HG03095 (cell line): ENCODE results near the gene ARL16.
A peak's percentile ranks its signal among the peaks of the same experiment; 100 is the strongest.

Source experiments
- ATAC-seq: cut with Tn5 transposase; IDR thresholded peaks from one replicate; pipeline ENCODE4 v1.9.1; 2021; ENCODE audit warnings: moderate library complexity; ENCODE audit not compliant: unreplicated experiment

Gene ARL16

DNA sequence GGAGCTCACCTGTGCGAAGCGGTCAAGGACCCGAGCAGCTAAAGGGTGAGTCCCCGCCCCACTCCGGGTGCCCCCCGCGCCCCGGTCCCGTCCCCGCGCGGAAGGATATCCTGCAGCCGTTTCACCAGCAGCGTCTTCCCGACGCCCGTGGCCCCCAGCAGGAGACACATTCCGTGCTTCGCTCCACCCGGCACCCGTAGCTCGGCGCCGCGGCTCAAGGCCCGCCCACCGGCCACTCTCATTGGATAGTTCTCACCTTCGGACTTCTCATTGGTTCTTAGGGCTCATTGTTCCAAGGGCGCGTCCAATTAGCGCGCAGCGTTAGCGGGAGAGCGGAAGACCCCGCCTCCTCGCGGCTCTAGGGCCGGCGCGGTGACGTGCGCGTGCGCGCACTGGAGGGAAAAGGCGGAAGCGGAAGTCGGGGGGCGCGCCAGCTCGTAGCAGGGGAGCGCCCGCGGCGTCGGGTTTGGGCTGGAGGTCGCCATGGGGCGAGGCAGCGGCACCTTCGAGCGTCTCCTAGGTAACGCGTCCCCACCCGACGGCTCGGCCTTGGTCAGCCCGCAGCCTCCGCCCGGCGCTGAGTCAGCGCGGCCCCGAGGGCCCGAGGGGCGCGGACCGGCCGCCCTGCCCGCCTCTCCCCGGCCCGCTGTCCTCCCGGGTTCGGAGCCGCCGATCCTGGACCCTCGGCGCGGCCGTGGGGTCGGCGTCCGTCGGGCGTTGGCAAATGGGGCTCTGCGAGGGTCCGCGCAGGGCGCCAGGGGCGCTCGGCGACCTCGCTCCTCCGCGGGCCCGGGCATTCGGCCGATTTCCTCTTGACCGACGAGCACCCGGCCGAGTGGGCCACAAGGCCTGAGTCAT is at the start of gene ARL16, which contains the start of gene HGS:
TSS of gene ARL16 (minus strand) at position 214 of the 858 bp plus-strand sequence. CDS start at position 170, 44 bp downstream.
TSS of gene HGS (plus strand) at position 428 of the 858 bp plus-strand sequence. CDS start at position 484, 56 bp downstream.
- peak; percentile 77 for ATAC-seq

DNA sequence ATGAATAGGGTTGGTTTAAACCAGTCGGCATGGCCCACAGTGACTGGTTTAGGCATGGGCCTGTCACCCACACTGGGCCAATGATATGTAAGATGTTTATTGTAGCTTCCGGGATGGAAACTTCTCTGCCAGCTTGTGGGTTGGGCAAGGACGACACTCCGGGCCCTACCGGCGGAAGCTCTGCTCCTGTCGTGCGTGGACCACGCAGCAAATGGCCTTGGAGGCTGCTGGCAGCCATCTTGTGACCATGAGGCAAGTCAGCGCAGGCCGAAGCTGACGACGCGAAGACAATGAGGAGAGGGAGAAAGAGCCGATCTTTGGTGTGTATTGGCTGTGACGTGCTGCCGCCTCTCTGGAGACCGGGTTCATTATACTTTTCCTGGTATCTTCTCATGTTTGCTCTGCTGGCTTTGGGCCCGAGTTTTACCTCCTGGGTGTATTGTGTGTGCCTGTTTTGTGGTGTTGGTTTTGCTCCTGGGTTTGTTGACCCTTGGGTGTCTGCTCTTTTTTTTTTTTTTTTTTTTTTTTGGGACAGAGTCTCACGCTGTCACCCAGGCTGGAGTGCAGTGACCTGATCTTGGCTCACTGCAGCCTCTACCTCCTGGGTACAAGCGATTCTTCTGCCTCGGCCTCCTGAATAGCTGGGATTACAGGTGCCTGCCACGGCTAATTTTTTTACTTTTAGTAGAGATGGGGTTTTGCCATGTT is 43.9 kb upstream of the ARL16 start:
- no peak for ATAC-seq

GRCh38 chr17:81726004-81726403 is 42.4 kb upstream of the ARL16 start:
- ATAC-seq = no peak

- no peak for ATAC-seq
Observed at GRCh38 chr17:81725439-81725838, 41.8 kb upstream of the ARL16 start.

DNA sequence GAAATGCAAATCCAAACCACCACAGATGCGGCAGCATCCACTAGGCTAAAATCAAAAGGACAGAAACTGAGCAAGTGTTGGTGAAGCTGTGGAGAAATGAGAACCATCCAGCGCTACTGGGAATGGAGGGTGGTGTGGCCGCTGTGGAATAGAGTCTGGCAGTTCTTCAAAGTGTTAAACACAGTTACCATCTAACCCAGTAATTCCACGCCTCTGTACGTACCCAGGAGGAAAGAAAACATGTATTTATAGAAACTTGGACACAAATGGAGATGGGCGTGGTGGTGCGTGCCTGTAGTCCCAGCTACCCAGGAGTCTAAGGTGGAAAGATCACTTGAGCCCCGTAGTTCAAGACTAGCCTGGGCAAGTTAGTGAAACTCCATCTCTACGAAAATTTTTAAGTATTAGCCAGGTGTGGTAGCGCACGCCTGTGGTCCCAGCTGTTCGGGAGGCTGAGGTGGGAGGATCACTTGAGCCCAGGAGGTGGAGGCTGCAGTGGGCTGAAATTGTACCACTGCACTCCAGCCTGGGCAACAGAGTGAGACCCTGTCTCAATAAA is 40.1 kb upstream of the ARL16 start:
- no peak for ATAC-seq

- no peak for ATAC-seq
Observed at GRCh38 chr17:81722184-81723120, 38.9 kb upstream of the ARL16 start.

- ATAC-seq = no peak
Observed at GRCh38 chr17:81720267-81721071, 36.9 kb upstream of the ARL16 start.

DNA sequence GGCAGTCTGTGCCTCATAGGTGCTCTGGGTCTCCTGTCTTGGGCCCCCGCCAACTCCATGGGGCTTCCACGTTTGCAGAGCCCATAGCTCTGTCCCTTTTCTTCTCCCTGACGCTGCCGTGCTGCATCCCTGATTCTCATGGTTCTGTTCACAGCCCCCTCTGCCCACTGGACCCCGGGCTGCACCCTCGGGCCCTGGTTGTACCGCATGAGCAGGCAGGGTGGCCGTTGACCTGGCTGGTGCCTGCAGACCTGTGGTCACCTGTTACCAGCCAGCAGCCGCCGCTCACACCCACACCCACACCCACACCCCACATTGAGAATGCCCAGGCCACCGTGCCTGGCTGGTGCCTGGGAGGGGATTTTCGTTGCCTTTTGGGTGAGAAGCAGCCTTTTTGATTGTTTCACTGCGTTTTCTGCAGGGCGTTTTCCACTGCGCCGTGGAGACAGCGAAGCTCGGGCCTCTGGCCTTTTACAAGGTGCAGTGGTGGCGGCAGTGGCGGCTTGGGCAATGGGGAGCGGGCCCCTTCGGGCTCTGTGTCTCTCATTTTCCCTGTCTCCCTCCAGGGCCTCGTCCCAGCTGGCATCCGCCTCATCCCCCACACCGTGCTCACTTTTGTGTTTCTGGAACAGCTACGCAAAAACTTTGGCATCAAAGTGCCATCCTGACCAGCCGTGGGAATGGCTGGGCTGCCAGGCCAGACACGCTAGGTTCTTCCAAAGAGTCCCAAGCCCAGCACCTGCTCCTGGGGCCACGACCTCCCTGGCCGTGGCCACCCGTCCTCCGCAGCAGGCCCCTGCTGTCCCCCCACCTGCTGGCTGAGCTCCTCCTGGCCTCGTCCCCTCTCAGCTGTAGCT is 36.0 kb upstream of the ARL16 start:
- no peak for ATAC-seq

- no peak for ATAC-seq
Observed at GRCh38 chr17:81717766-81718089, 34.1 kb upstream of the ARL16 start.

- no peak for ATAC-seq
Observed at GRCh38 chr17:81717049-81717765, 33.6 kb upstream of the ARL16 start.

DNA sequence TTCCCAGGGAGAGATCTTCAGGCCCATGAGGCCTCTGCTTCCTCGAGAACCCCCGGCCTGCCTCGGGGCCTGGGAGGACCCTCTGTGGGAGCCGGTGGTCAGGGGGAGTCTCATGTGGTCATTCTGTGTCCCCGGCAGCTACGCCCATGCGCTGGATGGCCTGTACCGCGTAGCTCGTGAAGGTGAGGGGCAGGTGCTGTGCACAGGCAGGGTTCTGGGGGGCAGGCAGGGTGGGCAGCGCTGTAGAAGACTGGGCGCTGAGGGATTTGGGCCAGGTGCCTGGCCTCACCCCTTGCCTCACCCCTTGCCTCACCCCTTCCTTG is 33.0 kb upstream of the ARL16 start:
- ATAC-seq = no peak

DNA sequence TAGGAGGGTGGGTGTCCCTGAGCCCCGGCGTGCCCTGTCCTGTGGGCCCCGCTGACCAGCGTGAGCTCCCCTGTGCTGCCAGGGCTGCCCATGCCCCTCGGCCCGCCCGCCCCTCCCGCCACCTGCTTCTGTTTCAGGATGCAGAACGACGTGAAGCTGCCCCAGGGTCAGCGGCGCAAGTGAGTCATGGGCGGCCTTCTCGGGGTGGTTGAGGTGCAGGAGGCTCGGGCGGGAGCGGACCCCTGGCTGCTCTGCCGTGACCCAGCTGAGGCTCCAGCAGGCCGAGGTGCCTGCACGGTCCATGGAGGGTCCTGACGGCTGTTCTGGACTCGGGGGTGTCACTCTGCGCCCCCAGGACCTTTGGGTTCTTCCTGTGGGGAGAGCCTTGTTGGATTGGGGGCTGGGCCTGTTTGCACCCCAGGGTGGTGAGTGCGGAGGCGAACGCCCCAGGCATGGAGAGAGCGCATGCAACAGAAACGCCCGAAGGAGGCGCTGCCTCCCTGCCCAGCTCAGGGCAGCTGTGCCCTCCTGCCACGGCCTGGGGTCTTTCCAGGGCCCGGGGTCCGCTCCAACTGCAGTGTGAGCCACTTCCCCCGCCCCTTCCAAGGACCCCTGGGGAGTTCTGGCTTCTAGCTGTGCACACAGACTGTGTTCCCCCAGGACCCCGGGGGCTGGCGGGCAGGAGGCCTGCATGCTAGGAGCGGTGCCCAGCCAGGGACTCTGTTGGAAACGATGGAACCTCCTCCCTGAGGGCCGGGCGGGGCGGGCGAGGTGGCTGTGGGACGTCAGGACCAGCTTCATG is 32.5 kb upstream of the ARL16 start:
- no peak for ATAC-seq

GRCh38 chr17:81715107-81715871 is 31.7 kb upstream of the ARL16 start:
- ATAC-seq = no peak

DNA sequence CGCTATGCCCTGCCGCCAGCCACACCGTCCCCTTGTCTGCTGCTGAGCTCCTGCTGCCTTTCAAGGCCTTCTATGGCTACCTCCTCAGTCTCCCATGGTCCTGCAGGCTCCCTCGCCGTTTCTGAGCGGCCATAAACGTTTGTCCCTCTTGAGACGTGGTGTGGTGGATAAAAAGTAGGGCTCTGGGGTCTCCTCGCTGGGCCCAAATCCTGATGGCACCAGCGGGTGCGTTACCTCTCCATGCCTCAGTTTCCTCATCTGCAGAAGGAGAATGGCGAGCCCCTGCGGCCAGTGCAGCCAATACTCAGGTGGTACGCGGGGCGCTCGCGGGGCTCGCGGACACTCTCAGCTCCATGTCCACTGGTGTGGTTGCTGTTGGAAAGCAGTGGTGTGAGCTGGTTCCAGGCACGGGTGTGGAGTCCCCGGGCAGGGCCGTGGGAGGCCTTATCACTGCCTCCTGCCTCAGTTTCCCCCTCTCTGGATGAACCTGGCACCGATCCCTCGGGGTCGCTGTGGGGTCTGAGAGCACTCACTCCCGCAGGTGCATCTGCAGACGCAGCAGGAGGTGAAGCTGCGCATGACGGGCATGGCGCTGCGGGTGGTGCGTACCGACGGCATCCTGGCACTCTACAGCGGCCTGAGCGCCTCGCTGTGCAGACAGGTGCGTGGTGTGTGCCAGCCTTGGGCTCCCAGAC is 31.0 kb upstream of the ARL16 start:
- no peak for ATAC-seq

GRCh38 chr17:81713556-81714411 is 30.2 kb upstream of the ARL16 start:
- no peak for ATAC-seq
